GM23338 (cell line): ENCODE data around the gene NCOA4. TPM values are rescaled to one million over a fixed set of nuclear protein-coding genes. Genes with fewer than 3 reads are reported as not detected.
"Not testable (repeated sequence)": the region's sequence is repeated elsewhere in the genome, so short reads cannot be mapped to it uniquely, and the experiment has no call there.

Experiments used
- ATAC-seq: fragments of 200-7000 bp; cut with Tn5 transposase; 3 replicates; pipeline ENCODE4 v1.9.1; 2020
- DNase-seq: peaks from one replicate; pipeline ENCODE4 v3.0.0-alpha.2; 2015; ENCODE audit warnings: low spot score
- H2AFZ ChIP-seq: fragments of 200-600 bp; sonication (generic); 2 replicates; pipeline ENCODE4 v1.8.0; 2016; ENCODE audit warnings: antibody characterized with exemption, mild to moderate bottlenecking, moderate library complexity
- H3F3A ChIP-seq: fragments of 200-600 bp; sonication (generic); replicated peaks from 2 replicates; pipeline ENCODE4 v1.8.0; 2017; ENCODE audit warnings: antibody characterized with exemption, mixed run types, low read depth
- H3K27ac ChIP-seq: fragments of 200-600 bp; sonication (generic); 2 replicates; pipeline ENCODE4 v1.6.1; 2016; ENCODE audit warnings: low read depth
- H3K27me3 ChIP-seq: fragments of 200-600 bp; sonication (generic); 2 replicates; pipeline ENCODE4 v1.8.0; 2016; ENCODE audit warnings: mild to moderate bottlenecking, mixed run types, moderate library complexity; ENCODE audit not compliant: insufficient read depth
- H3K36me3 ChIP-seq: fragments of 200-600 bp; sonication (generic); 2 replicates; pipeline ENCODE4 v1.8.0; 2016; ENCODE audit warnings: mild to moderate bottlenecking; ENCODE audit not compliant: insufficient read depth
- H3K4me1 ChIP-seq: fragments of 200-600 bp; sonication (generic); 2 replicates; pipeline ENCODE4 v1.8.0; 2016; ENCODE audit warnings: mild to moderate bottlenecking, moderate library complexity; ENCODE audit not compliant: insufficient read depth
- H3K4me2 ChIP-seq: fragments of 200-600 bp; sonication (generic); 2 replicates; pipeline ENCODE4 v1.7.1; 2017; ENCODE audit warnings: mixed run types
- H3K4me3 ChIP-seq: fragments of 200-600 bp; sonication (generic); 2 replicates; pipeline ENCODE4 v1.6.1; 2016; ENCODE audit warnings: mixed run types
- H3K79me2 ChIP-seq: fragments of 200-600 bp; sonication (generic); replicated peaks from 2 replicates; pipeline ENCODE4 v1.8.0; 2017; ENCODE audit warnings: mild to moderate bottlenecking; ENCODE audit not compliant: insufficient read depth
- H3K9me2 ChIP-seq: fragments of 200-600 bp; sonication (generic); 2 replicates; pipeline ENCODE4 v1.8.0; 2017; ENCODE audit not compliant: insufficient read depth
- H4K20me1 ChIP-seq: fragments of 200-600 bp; sonication (generic); replicated peaks from 2 replicates; pipeline ENCODE4 v1.8.0; 2017; ENCODE audit warnings: mild to moderate bottlenecking; ENCODE audit not compliant: insufficient read depth
- H3K27ac Mint-ChIP-seq: 2 replicates; pipeline ENCODE4 v1.8.0; 2020; ENCODE audit warnings: inconsistent platforms, mild to moderate bottlenecking, moderate library complexity, mixed read lengths
- H3K27me3 Mint-ChIP-seq: 3 replicates; pipeline ENCODE4 v1.8.0; 2022; ENCODE audit warnings: low read depth, mild to moderate bottlenecking, moderate library complexity, mixed read lengths, inconsistent platforms; ENCODE audit not compliant: insufficient read depth, poor library complexity
- H3K36me3 Mint-ChIP-seq: 3 replicates; pipeline ENCODE4 v1.8.0; 2021; ENCODE audit warnings: low read depth, mild to moderate bottlenecking, inconsistent platforms, moderate library complexity, mixed read lengths
- H3K4me1 Mint-ChIP-seq: 3 replicates; pipeline ENCODE4 v1.8.0; 2020; ENCODE audit warnings: mild to moderate bottlenecking, inconsistent platforms, mixed read lengths
- H3K4me3 Mint-ChIP-seq: 3 replicates; pipeline ENCODE4 v1.8.0; 2021; ENCODE audit warnings: moderate library complexity, mild to moderate bottlenecking, inconsistent platforms, mixed read lengths
- H3K9me3 Mint-ChIP-seq: 3 replicates; pipeline ENCODE4 v1.8.0; 2020; ENCODE audit warnings: moderate library complexity, mild to moderate bottlenecking, inconsistent platforms, mixed read lengths
- CREB1 ChIP-seq: fragments of 250-450 bp; sonication (Bioruptor Pico); IDR thresholded peaks from 2 replicates; pipeline ENCODE4 v1.5.0; 2020; ENCODE audit warnings: low read depth, mild to moderate bottlenecking, moderate library complexity
- CTCF ChIP-seq, 2 experiments: fragments of 200-600 bp in 1 of 2; sonication (generic) in 1 of 2; conservative IDR thresholded peaks; 2 replicates each; pipeline versions ENCODE4 v1.5.1 to v1.6.1; 2016 to 2017; ENCODE audit warnings: antibody characterized with exemption in 2 of 2, low read depth in 2 of 2, mild to moderate bottlenecking in 2 of 2, moderate library complexity in 1 of 2
- ETS1 ChIP-seq: IDR thresholded peaks from 2 replicates; pipeline ENCODE4 v1.6.1; 2016; ENCODE audit warnings: antibody characterized with exemption
- EZH2phosphoT487 ChIP-seq: fragments of 200-600 bp; sonication (generic); IDR thresholded peaks from one replicate; pipeline ENCODE4 v1.8.1; 2018; ENCODE audit warnings: antibody characterized with exemption; ENCODE audit not compliant: unreplicated experiment
- JUNB ChIP-seq: IDR thresholded peaks from one replicate; pipeline ENCODE4 v1.6.1; 2016; ENCODE audit warnings: antibody characterized with exemption; ENCODE audit not compliant: unreplicated experiment
- REST ChIP-seq: IDR thresholded peaks from one replicate; pipeline ENCODE4 v1.6.1; 2018; ENCODE audit warnings: antibody characterized with exemption; ENCODE audit not compliant: unreplicated experiment
- ZNF114 ChIP-seq: fragments of 250-450 bp; sonication (Bioruptor Pico); IDR thresholded peaks from 2 replicates; pipeline ENCODE4 v1.5.0; 2020; ENCODE audit warnings: mild to moderate bottlenecking, moderate library complexity
- ZNF331 ChIP-seq: fragments of 250-450 bp; sonication (Bioruptor Pico); IDR thresholded peaks from 2 replicates; pipeline ENCODE4 v1.5.0; 2020; ENCODE audit warnings: low read depth, mild to moderate bottlenecking, moderate library complexity
- polyA plus RNA-seq: library from polyadenylated mRNA; unstranded; fragments of >200 nt; fragmentation: Nextera tagmentation; extraction: Ambion mirVana; gene quantifications from 2 replicates; pipeline ENCODE4 v1.2.1, GENCODE V29; 2016
- total RNA-seq: library from RNA; depleted of rRNA; stranded (reverse); fragments of >200 nt; shearing (Covaris generic); gene quantifications from 2 replicates; pipeline ENCODE4 v1.2.3, GENCODE V29; 2014

Gene NCOA4
- total and polyA plus RNA-seq, 2 experiments from 2014 or later: 24.9 to 76.9 TPM

GRCh38 chr10:46050941-46051623 lies 20.7 kb upstream of the NCOA4 start (continued):
- no peak for TF ChIP-seq REST
- no peak for TF ChIP-seq ZNF331 (CRISPR knock-in tag)
- no peak for TF ChIP-seq JUNB
- no peak for TF ChIP-seq EZH2phosphoT487
- TF ChIP-seq CREB1 (CRISPR knock-in tag): no peak
- TF ChIP-seq ZNF114 (CRISPR knock-in tag): no peak

- H2AFZ ChIP-seq, H3K36me3 ChIP-seq, H3K27ac ChIP-seq, H3K4me3 ChIP-seq, H3K9me3 Mint-ChIP-seq, H4K20me1 ChIP-seq, H3F3A ChIP-seq, DNase-seq, H3K4me2 ChIP-seq, H3K4me3 Mint-ChIP-seq, H3K27me3 ChIP-seq, H3K79me2 ChIP-seq, ATAC-seq, H3K27me3 Mint-ChIP-seq, H3K27ac Mint-ChIP-seq, H3K36me3 Mint-ChIP-seq, H3K9me2 ChIP-seq: not testable (repeated sequence)
- peaks cover 24% of the 10 kb centered on the region for H3K4me1 ChIP-seq
- peaks cover 24% of the 10 kb centered on the region for H3K4me1 Mint-ChIP-seq
Measured at GRCh38 chr10:46049497-46049831, 19.0 kb upstream of the NCOA4 start.

- peak overlapping the region; percentile 59; the same call in 1 of the 2 replicates for H2AFZ ChIP-seq
- Mint-ChIP-seq H3K4me1 (peaks cover 11% of the 10 kb centered on the region), H3K36me3 (no peaks in the 10 kb centered on the region)
- no peak for TF ChIP-seq ZNF114 (CRISPR knock-in tag)
- TF ChIP-seq ETS1: no peak
- TF ChIP-seq ZNF331 (CRISPR knock-in tag): no peak
- no peak for TF ChIP-seq CTCF (conservative IDR thresholded peaks at IDR 0.05; ENCODE audit: low read depth in 2 of 2)
Measured at GRCh38 chr10:46048152-46048551, 17.7 kb upstream of the NCOA4 start.

More at GRCh38 chr10:46048152-46048551, 17.7 kb upstream of the NCOA4 start:
- Histone ChIP-seq H3F3A (no peaks in the 10 kb centered on the region), H3K27me3 (no peaks in the 10 kb centered on the region), H3K9me2 (no peaks in the 10 kb centered on the region; the same call in 1 of the 2 replicates), H3K4me1 (peaks cover 12% of the 10 kb centered on the region), H4K20me1 (no peaks in the 10 kb centered on the region), H3K36me3 (no peaks in the 10 kb centered on the region), H3K79me2 (no peaks in the 10 kb centered on the region), H3K4me3 (no peak overlapping the region), H3K4me2 (no peak overlapping the region), H3K27ac (no peak overlapping the region)
- H3K27me3 Mint-ChIP-seq: peaks cover 6% of the 10 kb centered on the region
- ATAC-seq (peak; percentile 47; the same call in 2 of the 3 replicates), DNase-seq (peak; percentile 10)
- H3K4me3 Mint-ChIP-seq: no peak overlapping the region
- no peak overlapping the region for H3K27ac Mint-ChIP-seq
- H3K9me3 Mint-ChIP-seq: no peaks in the 10 kb centered on the region
